NOMO-1 treated with DMSO at 0.1 percent for 48 hours (cell line): ENCODE results near the gene NUAK1.

Source experiments
- DNase-seq: peaks from one replicate; lab custom pipeline; 2025; ENCODE audit not compliant: unreplicated experiment; lab: John Stamatoyannopoulos, UW

NUAK1 gene

DNA sequence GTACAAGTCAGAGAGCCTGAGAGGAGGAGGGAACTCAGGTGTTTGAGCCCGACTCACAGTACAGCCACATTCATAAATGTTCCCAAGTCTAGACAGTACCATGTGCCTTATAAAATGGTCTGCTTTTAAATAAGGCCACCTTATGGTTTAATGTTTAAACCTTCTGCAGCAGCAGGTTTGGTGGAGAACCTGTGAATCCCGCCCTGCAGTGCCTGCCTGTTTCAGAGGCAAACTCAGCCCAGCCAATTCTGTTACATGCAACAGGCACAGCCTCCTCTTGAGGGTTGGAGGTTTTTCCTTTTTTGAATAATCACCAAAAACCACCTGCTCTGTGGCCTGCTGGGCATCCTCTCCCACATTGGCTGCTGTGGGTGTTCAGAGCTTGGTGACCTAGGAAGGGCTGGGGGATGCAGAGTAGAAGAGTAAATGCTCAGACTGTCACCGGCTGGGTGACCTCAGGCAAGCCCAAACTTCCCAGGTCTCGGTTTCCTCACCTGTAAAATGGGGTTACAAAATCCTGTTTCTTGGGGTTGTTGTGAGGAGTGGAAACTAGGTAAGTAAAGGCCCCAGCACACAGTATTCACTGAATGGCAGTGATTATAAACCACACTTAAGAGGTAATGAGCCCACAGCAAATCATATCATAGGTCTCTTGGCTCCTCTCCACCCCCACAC, 28.0 kb downstream of the NUAK1 start:
- DNase-seq, result no peak

DNA sequence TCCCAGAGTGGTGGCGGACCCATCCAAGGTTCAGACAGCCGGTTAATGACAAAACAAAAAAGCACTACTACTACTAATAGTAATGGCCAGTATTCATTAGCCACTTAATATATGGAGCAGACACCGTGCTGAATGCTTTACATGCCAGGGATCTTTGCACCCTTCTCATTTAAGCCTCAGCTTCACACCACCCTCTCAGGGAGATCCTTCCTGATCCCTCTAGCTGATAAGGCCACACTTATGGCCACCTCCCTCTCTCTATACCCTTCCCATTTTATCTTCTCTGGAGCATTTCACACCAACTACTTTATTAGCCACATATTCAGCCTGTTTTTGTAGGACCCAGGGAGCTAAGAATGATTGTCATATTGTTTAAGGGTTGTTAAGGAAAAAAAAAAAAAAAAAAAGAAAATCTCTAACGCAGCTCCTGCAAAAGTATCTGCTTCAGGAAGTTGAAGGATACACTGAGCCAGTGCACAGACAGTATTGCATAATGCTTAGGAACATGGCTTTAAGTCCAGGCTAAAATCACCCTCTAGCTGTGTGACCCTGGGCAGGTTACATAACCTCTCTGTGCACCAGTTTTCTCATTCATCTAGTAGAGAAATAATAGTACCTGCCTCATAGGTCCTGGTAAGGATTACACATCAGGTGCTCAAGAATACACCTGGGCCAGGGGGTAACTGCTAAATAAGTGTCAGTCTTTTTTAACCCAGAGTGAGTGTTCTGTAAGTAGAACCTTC, 29.4 kb downstream of the NUAK1 start:
- no peak for DNase-seq

DNA sequence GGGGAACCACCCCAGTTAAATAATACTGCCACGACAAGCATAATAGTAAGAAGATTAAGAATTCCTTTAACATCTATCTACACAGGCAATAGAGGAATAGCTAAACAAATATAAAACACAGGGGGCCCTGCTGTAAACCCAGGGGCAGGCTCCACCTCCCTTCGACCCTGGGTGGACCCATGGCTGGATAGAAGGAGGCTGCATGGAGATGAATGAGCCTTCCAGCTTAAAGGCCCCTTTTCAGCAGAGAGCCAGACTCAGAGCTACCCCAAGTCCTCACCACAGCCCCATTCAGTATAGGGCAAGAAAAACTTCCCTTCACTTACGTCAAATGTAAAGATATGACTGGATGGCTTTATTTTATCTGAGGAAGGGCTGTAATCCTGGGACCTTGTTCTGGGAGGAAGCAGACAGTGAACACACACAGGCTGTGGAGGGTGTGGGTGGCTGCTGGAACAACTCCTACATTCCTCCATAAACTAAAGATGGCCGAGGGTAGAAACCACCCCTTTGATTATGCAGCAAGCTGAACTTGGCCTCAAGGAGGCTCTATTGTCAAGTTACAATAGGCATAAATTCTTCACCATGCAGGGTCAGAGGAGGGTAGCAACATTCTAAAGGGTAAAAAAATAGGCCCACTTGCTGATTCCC, 30.4 kb downstream of the NUAK1 start:
- DNase-seq, result no peak

DNA sequence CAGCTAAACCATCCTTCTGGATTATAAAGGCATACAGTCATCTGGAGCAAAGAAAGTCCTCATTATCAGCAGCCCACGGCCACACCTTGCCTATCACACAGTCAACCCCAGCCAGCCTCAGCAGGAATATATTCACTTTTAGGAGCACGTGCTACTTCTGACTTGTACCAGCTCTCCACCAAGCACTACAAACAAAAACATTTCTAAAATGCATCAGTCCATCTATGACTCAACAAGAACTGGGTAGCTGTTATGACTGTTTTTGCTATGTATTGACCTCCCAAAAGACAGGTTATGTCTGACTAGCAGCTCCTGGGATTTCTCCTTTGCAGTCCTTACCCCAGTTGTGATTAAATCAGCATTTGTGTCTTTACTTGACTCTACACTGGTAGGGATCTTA, 31.2 kb downstream of the NUAK1 start:
- DNase-seq, result no peak

DNA sequence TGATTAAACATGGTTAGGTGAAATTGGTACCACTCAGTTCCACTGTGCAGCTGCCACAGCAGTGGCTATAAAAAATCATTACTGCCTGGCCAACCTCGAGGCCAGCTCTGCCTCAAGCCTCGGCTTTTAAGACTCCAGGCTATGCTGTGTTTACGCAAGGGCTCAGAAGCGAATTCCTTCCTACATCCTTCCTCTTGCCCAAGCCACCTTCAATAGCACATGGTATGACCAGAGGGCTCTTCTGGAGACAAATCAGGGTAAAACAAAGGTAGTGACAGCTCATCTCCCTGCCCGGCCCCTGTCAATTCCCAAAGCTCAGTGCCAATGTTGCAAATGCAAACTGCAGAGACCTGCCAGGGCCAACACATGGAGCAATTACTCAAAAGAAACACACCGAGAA, 31.9 kb downstream of the NUAK1 start:
- DNase-seq, result peak; percentile 4

DNA sequence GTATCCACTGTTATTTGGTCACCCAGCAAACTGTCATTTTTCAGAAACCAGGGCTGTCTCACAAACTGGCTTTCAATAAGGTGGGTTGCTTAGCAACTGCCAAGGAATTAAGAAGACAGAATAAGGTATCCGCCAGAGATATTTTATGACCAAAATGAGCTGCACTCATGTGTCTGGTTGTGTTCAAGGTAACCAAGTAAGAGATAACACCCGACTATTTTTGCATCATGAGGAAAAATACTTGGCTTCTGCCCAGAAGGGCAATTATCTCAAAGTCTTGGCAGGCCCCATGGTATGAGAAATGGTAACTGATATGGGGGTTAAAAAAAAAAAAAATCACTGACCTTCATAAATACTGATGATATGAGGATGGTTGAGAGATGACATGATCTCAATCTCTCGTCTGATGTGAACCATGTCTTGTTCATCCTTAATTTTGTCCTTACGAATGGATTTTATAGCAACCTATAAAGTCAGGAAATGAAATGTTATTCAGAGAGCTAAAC, 32.6 kb downstream of the NUAK1 start:
- no peak for DNase-seq

DNA sequence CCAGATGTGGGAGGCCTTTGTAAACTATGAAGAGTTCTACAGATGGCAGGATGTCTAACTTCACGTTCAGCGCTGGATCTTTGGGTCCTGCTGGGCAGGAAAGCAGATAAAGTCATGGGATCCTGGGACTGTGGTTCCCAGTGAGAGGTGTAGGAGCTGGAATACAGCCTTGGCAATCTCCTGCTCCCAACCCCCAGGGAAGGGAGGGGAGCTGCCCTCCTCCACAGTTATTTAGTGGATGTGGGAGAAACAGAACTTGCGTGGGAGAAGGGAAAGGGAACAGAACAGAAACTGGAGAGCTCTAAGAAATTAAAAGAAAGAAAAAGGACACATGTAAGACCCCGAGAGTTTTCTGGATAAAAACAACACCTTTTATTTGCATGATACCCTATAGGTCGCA, 37.0 kb downstream of the NUAK1 start:
- DNase-seq, result no peak

DNA sequence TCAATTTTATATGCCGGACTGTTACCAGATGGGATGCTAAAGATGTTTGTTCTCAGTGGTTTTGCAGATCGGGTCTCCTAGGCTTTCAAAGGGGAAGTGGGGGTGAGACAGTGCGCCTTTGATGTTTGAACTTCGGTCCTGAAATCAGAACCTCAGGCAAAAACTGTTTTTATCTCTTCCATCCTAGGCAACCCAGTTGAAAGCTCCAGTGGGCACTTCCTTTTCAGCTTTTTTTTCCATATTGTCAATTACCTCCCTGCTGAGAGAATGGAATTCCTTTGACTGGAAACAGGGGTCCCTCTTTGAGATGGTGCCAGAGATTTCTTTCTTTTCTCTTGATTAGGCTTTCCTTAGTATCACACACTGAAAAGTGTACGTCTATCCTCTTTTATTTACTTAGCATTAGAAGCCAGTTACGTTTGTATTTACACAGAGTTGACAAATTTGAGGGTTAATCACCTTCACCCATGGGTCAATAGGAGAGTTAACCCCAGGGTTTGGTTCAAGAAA, 40.0 kb downstream of the NUAK1 start:
- DNase-seq, result no peak

DNA sequence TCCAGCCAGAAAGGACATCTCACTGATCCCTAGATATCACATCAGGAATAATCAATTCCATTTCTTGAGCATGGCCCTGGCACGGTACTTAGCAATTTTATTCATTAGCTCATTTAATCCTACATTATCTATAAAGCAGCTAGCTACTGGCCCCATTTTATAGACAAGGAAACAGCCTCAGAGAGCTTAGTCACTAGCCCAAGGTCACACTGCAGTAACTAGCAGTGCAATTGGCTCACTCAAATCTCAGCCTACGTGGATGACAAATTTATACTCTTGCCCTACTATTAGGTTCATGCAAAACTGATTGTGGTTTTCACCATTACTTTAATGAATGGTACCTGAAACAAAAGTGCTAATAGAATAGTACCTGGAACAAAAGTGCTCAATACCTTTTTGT, 41.7 kb downstream of the NUAK1 start:
- DNase-seq, result no peak

DNA sequence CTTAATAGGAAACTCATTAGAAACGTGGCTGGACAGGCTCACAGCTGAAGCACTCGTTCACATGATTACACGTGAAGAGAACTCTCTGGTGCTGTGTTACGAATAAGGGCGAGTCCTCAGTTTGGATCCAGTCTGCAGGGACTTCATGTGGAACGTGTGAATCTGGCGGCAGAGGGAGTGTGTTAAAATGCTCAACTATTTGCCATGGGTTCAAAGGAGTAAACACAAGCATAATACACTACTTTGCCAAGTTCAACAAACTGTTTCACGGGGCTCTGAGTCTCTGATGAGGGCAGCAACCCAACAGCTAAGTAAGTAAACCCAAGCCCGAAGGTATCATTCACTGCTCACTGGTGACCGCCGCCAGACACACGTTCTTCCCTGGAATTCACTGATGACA, 42.4 kb downstream of the NUAK1 start:
- no peak for DNase-seq

DNA sequence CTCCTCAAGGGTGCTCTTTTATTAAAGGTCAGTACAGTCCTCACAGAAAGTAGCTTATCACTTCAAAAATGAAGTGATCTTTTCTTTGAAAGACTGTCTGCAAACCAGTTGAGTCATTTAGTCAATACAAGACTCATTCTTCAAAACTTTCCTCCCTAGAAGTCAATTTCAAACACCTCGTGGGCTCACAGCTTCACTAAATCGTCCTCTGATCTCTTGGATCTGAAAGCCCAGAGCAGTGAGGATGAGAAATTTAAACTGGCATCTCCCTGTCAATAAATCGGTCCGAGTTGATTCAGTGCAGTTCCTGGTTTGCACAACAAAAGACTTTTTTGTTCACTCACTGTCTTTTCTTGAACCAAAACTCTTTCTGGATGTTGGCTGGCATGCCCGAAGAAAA, 44.5 kb downstream of the NUAK1 start:
- no peak for DNase-seq

DNA sequence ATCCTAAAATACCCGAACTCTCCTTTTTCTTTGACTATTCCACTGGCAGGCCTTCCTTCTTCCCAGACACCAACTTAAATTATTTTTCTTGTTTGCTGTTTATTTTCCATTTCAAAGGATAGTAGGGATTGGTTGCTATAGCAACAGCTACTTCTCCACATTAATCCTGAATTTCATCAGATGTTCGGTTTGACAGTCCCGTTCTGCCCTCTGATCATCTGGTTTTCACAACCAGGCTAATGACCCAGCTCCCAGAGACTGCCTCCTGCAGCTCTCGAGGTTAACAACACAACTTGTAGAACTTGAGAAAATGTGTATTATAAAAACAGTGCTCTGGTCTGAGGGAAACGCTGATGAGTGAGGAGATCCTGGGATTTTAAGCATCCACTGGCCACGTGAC, 45.5 kb downstream of the NUAK1 start:
- no peak for DNase-seq

DNA sequence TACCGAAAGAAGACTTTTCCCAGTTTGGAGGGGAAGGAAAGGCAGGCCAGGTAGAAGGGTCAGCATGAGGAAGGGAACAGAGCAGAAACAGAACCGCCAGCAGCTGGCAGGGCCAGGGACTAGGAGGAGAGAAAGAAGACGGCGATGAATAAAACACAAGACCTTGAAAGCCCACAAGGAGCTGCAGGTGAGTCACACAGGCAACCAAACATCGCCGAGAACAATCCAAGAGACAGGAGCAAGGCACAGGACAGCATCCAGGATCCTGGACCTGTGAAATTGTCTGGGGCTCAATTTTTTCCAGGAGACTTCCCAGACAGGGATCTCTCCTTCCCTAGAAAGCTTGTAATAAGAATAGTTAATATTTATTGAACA, 47.3 kb downstream of the NUAK1 start:
- no peak for DNase-seq

DNA sequence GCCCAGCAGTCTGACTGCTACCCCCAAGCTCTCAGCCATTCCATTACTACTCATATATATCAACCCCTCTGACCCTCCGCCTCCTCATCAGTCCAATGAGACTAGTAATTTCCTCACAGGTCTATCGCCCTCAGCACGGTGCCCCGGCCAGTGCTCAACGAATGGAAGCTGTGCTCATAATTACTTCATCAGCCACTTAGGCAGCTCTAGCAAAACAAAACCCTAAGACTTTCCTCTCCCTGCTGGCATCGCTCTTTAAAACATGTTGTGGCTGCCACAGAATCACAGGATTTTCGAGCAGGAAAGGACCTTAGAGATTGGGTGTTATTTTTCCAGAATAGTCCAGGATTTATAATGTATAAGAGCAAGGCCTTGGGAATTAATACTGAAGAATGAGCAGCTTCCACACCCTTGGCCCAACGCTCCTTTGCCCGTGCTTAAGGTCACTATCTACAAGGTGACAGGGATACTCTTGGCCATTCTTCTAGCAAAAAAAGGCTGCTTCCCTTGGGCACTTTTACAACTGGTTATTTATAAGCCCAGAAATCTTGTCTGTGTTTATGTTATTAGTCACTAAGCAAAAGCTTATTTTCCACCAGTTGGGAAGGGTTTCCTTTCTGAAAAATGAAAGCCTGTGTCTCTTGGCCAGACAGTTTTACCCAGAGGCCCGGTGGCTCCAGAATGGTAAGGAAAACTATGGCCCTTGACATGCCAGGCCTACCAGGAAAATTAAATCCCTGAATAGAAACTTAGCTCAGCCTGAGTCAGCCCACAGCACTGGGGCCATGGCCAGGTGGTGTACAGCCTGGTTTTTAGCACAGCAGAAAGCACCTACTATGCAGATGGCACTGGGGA, 47.9 kb downstream of the NUAK1 start:
- DNase-seq, result no peak

DNA sequence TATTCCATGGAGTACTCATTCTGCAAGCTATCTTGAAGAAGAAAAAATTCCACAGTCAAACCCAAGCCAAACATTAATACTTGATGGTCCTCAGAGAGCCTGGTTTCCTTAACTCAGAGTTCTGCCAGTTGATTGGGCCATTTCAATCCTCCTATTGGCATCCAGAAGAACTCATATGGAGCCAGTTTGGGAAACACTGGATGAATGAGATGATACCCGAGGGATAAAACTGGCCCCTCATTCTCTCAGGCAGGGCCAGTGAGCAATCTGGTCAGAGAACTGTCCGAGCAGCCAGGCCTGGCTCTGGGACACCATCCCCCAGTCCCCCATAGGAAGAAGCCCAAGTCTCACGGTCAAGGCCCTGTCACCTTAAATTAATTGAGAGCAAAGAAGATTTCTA, 48.8 kb downstream of the NUAK1 start:
- no peak for DNase-seq

DNA sequence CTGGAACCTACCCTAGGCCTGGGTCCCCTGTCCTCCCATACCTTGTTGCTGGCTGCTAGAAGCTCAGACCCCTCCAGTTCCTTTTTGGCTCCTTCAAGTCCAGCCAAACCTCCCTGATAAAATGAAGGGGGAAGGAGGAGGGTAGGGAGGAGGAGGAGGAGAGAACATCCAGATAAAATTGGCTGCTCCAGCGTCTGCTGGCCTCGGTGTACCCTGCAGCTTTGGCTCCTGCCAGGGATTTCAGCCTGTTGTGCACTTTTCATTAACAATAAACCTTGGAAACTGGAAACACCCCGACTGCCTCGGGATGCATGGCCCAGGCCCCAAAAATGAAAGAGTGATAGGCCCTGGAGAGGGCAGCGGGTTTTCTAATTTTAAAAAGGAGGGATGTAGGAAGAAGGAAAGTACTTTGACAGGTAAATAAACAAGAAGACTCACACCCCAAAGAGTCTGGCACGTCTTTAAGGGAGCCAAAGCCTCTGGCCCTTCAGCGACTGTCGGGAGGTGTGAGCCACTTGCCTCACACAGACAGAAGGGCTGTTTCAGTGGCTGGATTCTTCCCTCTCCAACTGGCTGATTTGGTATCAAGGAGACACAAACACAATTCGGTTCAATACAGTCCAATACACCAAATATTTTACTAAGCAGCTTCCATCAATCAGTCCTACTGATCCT, 49.8 kb downstream of the NUAK1 start:
- no peak for DNase-seq

DNA sequence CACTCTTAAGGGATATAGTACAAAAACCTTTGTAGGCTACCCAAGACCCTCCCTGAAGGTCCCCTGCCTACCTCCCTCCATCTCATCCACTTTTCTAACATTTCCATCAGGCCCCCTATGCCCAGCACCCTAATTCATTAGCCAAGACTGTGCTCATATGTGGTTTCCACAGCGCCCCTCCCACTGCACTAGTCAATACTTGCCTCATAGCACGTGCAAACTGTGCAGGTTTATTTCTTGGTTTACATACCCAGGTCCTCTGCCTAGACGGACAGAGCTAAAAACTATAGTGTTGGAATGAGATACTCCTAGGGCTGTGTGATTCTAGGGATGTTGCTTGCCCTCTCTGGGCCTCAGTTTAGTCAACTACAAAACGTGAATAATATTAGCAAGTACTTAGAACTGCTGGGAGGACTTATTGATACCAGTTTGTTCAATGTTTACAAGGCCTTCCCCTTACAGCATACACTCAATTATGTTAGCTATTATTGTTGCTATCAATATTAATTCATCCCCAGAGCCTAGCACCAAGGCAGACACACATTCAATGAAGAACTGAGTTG, 50.4 kb downstream of the NUAK1 start:
- DNase-seq, result no peak

DNA sequence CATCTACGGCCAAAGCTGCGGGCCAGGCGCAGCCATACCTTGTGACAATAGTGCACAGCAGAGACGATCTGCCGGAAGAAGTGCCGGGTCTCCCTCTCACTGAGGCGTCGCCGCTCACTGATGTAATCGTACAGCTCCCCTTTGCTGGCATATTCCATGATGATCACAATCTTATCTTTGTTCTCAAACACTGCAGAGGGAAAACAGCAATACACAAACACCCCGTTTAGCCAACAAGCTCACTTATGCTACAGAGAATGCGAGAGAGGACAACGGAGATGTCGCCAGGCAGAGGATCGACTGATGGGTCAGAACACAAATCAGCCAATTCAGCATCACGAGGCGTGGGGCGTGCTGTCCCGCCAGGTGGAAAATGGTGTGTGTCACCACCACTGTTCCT, 52.1 kb downstream of the NUAK1 start:
- DNase-seq, result no peak

DNA sequence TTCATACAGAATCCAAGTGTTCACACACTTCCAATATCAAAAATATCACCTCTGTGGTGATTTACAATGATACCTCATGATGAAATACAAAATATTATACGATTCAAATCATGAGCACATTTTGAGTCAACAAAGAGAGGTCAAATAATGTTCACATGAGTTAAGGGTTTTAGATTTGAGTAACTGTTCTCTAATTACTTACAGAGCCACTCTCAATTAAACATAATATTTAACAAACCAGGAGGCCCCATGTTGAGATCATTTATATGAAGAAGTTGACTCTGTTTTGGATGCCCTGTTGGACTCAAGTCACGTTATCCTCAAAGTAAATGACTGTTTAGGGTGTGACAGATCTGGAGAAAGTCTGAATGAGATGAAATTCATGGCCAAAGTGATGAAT, 53.5 kb downstream of the NUAK1 start:
- DNase-seq, result no peak

DNA sequence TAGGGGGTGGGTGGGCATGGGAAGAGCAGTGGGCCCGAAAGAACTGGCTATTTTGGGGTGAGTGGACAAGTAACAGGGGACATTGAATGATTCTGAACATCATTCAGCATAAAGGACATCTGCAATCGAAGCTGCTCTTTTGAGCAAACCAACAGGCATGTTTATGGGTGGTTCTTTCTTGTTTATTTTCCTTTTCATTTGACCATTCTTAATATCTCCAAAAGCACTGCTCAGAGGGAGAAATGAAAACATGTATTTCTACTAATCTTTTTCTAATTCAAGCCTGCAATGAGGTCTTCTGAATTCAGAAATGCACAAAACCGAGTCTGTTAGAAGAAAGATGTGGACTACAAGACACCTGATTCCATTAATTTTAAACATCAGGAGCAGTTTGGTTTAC, 54.0 kb downstream of the NUAK1 start:
- DNase-seq, result no peak
